GM10266 (cell line): ENCODE data around the gene XIRP1.

Experiments
- DNase-seq: peaks from one replicate; pipeline ENCODE4 v3.0.0; 2012; ENCODE audit errors: extremely low spot score
- CTCF ChIP-seq: IDR thresholded peaks from 2 replicates; pipeline ENCODE4 v1.5.1; 2012; ENCODE audit warnings: mild to moderate bottlenecking, low read depth; ENCODE audit not compliant: control insufficient read depth, insufficient read depth; ENCODE audit errors: missing control alignments

The XIRP1 gene

GRCh38 chr3:39170461-39170860 is 21.9 kb downstream of the XIRP1 start:
- DNase-seq: no peak
- no peak for TF ChIP-seq CTCF

GRCh38 chr3:39169712-39170111 is 22.7 kb downstream of the XIRP1 start:
- no peak for DNase-seq
- TF ChIP-seq CTCF: no peak

- DNase-seq: no peak
- TF ChIP-seq CTCF: no peak
These were observed 24.1 kb downstream of the XIRP1 start for GRCh38 chr3:39168156-39168780.

- DNase-seq: no peak
- TF ChIP-seq CTCF: no peak
These were observed 25.4 kb downstream of the XIRP1 start for GRCh38 chr3:39166932-39167532.

- no peak for DNase-seq
- peak; percentile 14 for TF ChIP-seq CTCF
These were observed 26.2 kb downstream of the XIRP1 start for GRCh38 chr3:39166134-39166710.

- DNase-seq: no peak
- TF ChIP-seq CTCF: no peak
These were observed 26.9 kb downstream of the XIRP1 start for GRCh38 chr3:39165518-39165917.

- no peak for DNase-seq
- TF ChIP-seq CTCF: no peak
These were observed 28.0 kb downstream of the XIRP1 start for GRCh38 chr3:39164414-39164813.
